GM18867 (cell line): ENCODE data around the gene PHC1.
"Not testable (repeated sequence)": the region's sequence is repeated elsewhere in the genome, so short reads cannot be mapped to it uniquely, and the experiment has no call there.

Experiments
- ATAC-seq: cut with Tn5 transposase; IDR thresholded peaks from one replicate; pipeline ENCODE4 v1.9.1; 2021; ENCODE audit warnings: mild to moderate bottlenecking, moderate library complexity; ENCODE audit not compliant: unreplicated experiment

The PHC1 gene

DNA sequence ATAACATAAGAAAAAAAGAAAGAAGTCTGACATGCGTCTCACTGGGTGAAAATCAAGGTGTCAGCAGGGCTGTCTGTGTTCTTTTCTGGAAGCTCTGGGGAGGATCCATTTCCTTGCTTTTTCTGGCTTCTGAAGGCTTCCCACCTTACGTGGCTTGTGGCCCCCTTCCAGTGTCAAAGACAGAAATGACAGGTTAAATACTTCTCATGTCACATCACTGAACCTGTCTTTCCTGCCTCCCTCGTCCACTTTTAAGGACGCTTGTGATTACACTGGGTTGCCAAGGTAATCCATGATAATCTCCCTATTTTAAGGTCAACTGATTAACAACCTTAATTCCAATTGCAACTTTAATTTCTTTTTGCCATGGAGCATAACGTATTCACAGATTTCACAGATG lies 4.6 kb upstream of the PHC1 start:
- ATAC-seq, result no peak

DNA sequence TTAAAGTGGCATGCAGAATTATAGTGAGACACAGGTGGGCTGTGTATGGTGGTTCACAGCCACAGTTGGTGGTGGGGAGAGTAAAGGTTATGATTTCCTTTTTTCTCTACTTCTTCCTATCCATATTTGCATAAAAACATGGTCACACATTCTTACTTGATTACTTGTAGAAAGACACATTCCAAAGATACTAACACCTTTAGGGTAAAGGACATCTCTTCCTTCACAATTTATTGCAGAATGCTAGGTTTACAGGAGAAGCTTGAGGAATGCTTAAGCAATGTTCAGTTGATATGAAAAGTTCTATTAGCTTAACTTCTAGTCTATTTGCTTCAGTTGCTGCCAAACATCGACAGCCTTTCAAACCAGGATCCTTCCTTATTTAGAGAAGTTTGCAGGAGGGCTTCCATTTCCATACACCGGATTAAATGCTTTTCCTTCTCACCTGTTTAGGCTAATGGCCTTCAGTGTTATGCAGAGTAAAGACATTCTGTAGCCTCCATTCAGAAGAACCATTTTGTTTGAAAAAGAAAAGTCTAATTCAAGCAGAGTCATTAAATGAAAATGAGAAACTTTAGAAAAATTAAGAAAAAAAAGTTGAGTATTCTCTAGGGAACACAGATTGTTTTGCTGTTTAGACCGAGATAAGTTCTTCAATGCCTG lies 2.6 kb upstream of the PHC1 start:
- no peak for ATAC-seq

DNA sequence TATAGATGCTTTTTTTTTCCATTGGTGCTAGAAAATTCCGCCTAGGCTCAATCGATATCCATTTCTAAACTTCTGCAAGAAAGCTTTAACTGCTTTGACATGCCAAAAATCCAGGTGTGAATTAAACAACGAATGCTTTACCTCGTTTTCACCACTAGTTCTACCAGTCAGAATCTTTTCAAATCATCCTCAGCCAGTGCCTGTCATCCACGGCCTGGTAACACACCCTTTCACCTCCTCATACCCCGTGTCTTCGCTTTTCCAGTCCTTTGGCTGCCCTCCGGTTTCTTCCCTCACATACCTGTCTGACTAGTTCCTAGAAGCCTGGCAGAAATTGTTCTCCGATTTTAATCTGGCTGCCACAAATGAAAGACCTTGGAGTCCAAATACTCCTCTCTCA lies 1.4 kb upstream of the PHC1 start:
- no peak for ATAC-seq

DNA sequence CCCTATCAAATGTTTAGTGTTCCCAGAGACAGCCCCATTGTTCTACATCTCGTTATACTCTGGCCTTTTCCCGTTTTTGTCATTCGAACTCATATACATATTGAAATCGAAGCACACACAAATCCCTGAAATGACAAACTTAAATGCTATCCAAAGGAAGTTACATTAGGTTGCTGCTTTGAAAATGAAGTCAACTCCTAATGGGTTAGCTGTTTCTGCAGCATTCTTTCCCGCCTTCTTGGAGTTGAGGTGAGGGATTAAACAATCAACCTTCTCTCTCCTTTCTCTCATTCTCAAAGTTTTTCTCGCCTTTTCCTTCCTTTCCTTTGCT lies 642 bp upstream of the PHC1 start:
- ATAC-seq, result no peak

DNA sequence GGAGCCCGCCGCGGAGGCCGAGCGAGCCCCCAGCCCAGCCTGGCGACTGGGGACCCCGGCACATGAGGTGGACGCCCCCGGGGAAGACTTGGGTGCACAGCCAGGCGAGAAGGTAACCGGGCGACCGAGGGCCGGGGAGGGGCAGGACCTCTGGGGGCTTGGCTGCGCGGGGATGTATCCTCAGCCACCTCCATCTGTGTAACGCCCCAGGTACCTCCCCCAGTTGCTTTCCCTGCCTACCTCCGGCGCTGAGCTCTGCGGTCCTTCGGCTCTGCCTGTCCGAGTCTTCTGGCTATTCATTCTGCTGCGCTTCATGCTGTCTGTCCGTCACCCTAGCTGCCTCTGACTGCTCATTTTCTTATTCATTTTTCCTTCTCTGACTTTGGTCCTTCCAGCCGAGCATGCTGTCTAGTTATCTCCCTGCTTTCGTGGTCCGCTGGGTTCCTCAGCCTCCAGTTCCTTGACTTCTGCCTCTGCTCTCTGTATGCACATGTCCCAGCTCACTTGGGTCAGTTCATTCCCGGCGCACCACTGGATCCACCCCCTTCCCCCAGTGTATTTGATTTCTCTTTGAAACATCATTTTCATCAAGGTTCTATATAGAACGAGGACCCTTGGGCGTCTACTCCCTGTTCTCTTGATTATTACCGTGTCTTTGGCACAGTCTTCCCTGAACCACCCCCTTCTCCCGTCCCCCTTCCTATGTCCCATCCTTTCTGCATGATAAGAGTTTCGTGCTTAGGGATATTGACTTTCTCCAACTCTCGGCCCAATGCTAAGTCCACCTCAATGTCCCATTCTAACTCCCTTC lies 612 bp downstream of the PHC1 start:
- peak; percentile 81 for ATAC-seq

DNA sequence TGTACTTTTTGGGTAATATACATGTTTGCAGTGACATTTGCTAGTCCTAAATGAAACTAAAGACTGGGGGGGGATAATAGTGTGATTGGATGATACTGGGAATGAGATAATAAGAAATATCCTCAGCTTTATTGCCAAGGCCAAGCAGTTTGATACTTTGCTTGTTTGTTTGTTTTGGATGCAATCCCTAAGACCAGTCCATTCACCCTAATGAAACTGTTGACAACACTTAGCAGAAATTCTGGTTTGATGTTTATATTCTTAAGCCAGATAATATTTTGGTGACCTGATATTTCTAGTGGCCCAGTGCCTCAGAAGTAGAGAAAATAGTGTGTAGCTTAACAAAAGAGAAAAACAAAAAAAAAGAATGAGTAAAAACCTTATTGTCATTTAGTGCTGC lies 1.8 kb downstream of the PHC1 start:
- no peak for ATAC-seq

DNA sequence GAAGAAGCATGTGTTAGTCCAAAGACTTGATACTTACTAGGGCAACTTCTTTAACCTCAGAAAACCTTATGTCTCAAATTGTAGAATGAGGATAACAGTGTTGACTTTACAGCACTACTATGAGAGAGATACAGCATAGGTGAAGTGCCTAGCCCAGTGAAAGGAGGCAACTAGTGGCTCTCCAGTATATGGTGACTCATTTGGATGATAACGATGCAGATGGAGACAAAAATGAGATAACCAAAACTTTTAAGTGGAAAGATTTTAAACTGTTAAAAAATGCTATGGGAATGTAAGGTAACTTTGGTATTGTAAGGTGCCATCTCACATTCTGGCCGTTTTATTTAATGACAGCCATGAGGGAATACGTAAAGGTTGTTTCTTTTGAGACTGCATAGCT lies 2.7 kb downstream of the PHC1 start:
- no peak for ATAC-seq

DNA sequence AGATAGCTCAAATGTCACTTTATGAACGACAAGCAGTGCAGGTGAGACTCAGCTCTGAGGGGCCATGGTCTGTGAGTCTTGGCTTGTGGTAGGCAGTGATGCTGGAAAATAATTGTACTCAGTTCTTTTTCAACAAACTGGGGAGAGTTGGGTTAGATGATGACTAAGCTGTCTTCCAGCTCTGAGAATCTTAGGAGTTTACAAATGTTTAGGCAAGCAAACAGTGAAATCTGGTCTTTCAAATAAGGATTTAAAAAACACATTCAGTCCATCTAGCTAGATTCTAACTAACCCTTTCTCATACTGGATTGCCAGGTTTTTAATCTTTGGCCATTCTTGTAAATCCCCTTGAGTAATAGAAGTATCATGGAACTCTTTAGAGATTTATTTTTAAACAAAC lies 3.4 kb downstream of the PHC1 start:
- ATAC-seq, result no peak

DNA sequence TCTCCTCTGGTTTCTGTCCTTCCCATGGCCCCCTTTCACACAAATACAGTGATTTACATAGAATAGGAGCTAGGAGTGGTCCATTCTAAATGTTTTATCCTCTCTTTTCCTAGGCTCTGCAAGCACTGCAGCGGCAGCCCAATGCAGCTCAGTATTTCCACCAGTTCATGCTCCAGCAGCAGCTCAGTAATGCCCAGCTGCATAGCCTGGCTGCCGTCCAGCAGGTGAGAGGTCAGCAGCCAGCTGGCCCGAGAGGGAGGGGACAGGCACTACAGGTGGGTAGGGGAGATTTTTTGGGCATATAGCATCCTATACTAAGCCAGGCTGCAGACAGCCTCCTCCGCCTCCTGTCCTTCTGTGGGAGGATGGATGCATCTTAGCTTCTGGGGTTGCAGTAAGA lies 5.3 kb downstream of the PHC1 start:
- not testable (repeated sequence) for ATAC-seq

DNA sequence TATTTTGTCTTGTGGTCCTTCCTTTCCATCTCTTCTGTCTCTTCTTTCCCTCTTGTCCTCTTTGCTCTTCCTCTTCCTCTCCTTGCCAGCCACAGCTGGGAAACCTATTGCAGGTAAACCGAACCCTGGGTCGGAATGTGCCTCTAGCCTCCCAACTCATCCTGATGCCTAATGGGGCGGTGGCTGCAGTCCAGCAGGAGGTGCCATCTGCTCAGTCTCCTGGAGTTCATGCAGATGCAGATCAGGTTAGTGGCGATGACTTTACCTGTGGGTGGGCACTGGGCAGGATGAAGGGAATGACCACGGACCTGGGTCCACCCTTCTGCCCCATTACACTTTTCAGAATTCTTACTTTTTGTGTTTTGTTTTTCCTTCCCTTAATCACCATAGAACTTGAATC lies 8.2 kb downstream of the PHC1 start:
- ATAC-seq, result no peak

DNA sequence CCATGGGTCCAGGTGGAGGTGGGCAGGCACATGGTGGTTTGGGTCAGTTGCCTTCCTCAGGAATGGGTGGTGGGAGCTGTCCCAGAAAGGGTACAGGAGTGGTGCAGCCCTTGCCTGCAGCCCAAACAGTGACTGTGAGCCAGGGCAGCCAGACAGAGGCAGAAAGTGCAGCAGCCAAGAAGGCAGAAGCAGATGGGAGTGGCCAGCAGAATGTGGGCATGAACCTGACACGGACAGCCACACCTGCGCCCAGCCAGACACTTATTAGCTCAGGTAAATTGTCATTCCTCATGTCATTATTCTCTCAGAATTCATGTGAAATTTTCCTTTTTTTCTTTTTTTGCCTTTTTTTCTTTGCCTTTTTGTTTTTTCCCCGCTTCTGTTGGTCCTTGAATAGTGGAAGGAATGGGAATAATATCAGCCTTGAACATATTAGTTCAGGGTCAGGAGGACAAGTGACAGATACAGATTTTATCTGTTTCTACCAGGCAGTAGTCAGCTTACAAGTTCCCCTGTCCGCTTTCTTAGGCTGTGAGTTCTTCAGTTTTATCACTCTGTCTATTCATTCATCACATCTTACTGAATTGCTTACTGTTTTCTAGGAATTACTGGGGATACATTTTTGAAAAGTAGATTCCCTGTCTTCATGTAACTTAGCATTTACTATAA lies 16.5 kb downstream of the PHC1 start:
- ATAC-seq, result not testable (repeated sequence)

DNA sequence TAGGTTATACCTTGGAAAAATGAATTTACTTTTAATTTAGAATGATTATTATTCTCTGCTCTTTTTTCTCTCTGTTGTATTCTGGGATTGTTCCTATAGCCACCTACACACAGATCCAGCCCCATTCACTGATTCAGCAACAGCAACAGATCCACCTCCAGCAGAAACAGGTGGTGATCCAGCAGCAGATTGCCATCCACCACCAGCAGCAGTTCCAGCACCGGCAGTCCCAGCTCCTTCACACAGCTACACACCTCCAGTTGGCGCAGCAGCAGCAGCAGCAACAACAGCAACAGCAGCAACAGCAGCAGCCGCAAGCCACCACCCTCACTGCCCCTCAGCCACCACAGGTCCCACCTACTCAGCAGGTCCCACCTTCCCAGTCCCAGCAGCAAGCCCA lies 18.2 kb downstream of the PHC1 start:
- not testable (repeated sequence) for ATAC-seq

DNA sequence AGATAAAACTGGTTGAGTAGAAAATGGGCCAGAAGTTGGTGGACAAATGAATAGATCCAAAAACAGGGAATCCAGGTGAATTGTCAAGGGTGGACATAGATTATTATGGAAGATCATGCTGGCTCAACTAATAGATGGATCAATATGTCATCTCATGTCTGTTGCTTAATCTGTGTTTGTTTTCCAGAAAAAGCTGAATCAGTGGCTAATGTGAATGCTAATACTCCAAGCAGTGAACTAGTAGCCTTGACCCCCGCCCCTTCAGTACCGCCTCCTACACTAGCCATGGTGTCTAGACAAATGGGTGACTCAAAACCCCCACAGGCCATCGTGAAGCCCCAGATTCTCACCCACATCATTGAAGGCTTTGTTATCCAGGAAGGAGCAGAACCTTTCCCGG lies 19.8 kb downstream of the PHC1 start:
- not testable (repeated sequence) for ATAC-seq

DNA sequence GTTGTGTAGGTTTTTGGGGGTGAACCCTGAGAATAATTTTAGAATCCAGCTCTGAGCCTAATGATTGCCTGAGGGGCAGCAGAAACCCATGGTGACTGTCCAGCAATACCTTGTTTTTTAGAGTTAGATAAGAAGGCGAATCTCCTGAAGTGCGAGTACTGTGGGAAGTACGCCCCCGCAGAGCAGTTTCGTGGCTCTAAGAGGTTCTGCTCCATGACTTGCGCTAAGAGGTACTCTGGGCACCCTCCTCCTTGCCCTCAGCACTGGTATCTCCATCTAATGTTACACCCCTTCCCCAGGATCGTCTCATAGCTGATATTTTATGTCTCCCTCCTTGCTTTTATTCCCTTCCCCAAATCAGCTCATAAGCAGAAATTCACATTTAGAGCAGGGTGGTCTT lies 22.4 kb downstream of the PHC1 start:
- ATAC-seq, result no peak

DNA sequence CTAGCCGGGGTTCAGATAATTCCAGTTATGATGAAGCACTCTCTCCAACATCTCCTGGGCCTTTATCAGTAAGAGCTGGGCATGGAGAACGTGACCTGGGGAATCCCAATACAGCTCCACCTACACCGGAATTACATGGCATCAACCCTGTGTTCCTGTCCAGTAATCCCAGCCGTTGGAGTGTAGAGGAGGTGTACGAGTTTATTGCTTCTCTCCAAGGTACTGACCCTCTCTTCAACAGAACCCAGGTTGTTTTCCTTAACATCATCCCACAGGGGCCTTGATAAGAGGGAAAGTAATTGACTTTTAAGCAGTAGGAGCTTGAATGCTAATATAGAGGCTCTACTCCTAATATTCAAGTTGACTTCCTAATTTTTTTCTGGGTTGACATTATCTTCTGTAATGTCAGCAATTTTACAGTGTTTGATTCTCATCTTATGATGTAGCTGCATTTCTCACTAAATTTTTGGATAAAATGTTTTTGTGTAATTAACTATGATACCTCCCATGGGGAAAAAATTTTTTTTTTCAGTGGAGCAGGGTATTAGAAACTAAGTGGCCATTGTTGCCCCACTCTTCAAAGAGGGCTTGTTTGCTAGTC lies 23.6 kb downstream of the PHC1 start:
- ATAC-seq, result not testable (repeated sequence)

DNA sequence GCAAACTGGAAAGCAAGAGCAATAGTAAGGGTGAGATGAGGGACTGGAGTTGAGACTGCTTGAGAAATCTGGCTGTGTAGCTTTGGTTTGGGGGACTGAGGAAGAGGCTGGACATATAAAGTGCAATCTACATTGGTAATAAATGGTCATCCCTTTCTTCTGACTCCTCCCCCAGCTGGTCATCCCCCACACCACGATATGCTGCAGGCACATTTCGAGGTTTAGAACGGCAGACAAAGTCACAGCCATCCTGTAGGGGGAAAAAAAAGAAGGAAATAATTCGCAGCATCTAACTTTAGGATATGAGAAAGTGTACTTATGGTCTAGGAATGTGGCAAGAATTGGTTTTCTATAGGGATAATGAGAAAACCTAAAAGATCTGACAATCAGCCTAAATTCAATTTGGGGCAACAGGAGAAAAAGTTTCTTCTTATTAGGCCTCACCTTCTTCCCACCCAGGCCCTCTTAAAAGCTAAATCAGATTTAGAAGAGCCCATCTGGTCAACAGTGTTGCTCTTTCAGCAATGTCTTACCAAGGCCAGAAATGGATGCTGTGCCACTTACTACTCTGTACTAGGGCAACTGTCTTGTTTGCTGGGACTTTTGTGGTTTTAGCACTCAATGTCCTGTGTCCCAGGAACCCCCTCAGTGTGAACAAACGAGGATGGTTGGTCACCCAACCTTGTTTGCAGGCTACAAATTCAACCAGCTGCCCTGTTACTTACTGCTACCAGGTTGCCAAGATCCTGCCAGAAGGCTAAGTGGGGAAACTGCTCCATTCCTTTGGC lies 27.6 kb downstream of the PHC1 start:
- no peak for ATAC-seq

DNA sequence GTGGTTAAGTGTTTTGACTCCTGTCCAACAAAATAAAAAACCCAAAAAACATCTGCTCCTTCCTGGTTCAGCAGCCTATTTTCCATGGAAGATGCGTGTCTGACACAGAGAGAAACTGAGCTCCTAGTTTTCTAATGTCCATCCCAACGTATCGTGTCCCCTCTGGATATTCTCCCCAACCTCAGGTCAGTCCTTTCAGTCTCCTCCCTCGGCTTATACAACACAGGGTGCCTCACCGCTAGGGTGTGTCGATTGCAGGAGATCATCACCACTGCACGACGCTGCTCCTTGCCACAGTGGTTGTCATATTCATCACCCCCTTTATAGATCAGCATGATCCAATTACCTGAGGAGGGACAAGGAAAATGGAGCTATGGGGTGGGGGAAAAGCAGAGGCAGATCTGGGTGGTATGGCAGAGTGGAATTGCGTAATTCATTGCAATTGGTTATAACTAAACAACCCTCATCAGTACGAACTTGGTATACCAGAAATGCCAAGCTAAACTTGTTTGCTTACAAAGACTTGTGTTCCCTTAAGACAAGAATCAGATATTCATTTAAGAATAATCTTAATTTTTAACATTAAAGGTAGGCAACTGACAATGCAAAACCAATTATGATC lies 29.4 kb downstream of the PHC1 start:
- no peak for ATAC-seq

DNA sequence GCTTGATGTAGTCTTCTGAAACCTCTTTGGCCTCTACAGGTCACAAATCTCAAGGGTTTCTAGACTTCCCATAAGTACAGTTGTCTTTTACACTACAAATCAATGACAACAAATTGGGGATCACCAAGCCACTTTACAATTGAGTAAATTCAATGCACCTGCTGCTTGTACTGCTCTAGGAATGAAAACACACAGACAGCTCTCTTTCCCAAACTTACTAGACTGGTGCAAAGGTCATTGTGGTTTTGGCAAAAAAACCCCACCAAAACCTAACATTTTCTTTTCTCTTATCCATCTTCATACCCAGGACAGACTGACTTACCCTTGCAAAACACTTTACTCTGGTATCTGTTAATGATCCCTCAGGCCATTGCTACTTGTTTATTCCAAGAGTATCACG lies 32.4 kb downstream of the PHC1 start:
- no peak for ATAC-seq

DNA sequence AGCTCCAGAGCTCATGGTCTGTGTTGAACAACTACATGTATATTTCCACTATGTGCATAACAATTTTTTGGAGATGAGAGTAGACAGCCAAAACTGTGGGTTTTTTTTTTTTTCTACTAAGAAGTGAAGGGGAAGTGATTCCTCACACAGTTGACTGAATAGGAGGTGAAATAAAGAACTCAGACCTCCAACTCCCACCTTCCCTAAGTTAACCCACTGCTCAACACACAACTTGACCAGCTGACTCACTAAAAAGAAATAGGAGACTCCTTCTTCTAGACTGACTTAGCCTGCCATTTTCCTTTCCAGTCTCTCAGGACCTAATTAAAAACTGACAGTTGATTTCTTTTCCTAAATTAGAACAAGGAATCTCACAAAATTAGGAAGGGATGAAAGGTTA lies 33.4 kb downstream of the PHC1 start:
- ATAC-seq, result no peak

DNA sequence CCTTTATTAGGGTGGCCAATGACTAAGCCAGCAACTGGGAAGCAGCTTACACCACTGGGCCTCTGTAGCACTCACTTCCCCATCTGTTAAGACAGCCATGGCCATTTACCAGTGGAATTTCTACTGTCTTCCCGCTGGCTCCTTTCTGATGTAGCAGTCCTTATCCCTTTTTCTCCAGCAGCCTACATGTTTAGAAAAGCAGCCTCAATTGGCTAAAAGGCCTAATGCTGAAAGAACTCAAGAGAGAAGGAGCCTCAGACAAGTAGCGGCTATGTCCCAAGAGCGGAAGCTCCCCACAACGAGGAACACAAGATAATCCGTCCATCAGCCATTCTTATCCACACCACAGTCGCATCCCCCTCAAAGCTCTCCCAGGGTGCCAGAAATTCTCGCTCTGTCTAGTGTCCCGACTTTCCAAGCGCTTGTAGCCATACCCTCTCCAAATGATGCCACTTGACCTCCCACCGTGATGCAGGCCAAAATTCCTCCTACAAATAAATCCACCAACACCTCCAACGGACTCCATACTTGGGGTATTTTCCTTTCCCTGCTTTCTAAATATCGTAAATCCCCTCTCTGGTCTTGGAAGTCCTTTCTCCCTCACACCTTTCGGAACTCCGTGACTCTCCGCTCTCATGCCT lies 34.5 kb downstream of the PHC1 start:
- no peak for ATAC-seq
